GM10266 (cell line): Measurements from ENCODE around the gene MCL1.
A peak's percentile ranks its signal among the peaks of the same experiment; 100 is the strongest.

Experiments
- DNase-seq: peaks from one replicate; pipeline ENCODE4 v3.0.0; 2012; ENCODE audit errors: extremely low spot score
- TF ChIP-seq, protein P1 (sequence below): IDR thresholded peaks from 2 replicates; pipeline ENCODE4 v1.5.1; 2012; ENCODE audit warnings: mild to moderate bottlenecking, low read depth; ENCODE audit not compliant: control insufficient read depth, insufficient read depth; ENCODE audit errors: missing control alignments

Gene MCL1

DNA sequence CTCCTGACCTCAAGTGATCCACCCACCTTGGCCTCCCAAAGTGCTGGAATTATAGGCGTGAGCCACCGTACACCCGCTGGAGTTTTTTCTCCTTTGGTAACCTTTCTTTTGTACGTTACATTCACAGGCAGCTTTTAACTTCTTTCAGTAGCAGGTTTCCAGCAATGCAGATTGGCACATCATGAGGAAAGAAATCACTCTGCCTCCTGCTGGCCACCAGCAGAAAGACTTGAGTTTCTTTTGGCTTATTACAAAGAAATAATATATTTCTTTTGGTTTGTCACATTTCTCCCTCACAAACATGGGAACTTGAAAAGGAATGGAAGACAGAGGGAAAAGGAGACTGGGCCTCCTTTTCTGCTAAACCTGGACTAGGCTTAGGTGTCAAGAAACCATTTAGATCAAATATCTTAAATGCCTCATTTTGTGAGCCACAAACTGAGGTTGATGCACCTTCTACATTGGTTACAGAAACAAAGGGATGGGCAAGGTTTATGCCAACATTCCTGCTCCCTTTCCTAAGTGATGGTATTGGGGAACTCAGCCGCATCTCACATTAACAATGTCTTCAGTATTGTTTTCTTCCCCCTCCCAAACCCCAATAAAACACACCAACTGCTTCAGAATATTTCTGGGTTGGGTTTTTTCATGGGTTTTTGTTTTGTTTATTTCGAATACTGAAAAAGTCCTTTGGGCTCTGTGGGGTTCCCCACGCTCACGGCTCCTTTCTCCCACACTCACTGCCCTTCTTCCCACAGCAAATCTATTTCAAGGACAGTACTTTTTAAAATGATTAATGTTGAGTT, 42.3 kb upstream of the MCL1 start:
- TF ChIP-seq, protein P1, sequence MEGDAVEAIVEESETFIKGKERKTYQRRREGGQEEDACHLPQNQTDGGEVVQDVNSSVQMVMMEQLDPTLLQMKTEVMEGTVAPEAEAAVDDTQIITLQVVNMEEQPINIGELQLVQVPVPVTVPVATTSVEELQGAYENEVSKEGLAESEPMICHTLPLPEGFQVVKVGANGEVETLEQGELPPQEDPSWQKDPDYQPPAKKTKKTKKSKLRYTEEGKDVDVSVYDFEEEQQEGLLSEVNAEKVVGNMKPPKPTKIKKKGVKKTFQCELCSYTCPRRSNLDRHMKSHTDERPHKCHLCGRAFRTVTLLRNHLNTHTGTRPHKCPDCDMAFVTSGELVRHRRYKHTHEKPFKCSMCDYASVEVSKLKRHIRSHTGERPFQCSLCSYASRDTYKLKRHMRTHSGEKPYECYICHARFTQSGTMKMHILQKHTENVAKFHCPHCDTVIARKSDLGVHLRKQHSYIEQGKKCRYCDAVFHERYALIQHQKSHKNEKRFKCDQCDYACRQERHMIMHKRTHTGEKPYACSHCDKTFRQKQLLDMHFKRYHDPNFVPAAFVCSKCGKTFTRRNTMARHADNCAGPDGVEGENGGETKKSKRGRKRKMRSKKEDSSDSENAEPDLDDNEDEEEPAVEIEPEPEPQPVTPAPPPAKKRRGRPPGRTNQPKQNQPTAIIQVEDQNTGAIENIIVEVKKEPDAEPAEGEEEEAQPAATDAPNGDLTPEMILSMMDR = peak; percentile 65
- peak; percentile 45 for DNase-seq

DNA sequence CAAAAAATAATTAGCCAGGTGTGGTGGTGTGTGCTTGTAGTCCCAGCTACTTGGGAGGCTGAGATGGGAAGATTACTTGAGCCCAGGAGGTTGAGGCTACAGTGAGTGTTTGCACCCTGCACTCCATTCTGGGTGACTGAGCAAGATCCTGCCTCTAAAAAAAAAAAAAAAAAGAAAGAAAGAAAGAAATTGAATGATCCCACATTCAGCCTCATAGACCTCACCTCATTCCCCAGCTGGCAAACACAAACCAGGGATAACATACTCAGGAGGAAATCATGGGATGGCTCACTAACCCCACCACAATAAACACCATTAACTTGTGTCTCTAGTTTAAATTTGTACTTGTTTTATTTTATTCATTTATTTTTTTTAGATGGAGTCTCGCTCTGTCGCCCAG, 41.5 kb upstream of the MCL1 start:
- no peak for DNase-seq
- TF ChIP-seq, protein P1 = no peak

DNA sequence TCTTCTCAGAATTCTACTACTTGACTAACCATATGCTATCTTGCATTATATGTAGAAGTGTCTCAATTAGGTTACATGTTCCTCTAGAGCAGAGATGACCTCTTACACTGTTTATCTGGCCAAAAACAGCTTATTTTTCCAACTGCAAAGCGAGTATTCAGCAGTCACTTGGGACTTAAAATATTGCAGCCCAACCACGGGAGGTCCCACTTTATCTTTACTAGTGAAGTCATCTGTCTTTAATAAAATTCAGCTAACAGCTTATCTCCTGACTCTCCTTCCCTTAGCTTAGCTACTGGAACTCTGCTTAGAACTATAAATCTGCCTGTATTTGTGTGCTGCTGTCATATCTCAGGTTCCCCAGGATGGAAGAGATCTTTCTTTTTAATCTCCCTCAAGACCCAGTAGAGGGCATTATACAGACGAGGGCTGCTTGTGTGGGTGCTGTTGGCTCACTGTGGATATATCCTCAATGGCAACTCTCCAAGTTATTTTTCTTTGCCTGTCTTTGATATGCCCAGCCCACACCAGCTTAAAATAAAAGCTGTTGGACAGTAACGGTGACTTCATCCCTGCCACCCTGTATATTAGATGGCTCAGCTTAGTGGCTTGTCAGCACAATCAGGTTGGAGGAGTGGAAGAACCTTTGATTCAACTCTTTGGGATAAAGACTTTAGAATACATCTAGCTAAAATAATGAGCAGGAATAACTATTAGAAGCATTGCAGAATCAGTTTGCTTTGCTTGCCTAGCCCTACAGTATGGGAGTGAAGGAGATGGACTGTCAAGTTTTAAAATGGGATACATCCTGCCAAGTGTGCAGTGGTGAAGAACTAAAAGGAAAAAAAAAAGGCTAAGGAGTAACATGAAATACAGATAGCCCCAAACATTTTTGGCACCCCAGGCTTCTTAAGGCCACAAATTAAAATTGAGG, 40.4 kb upstream of the MCL1 start:
- TF ChIP-seq, protein P1 = no peak
- DNase-seq = no peak

DNA sequence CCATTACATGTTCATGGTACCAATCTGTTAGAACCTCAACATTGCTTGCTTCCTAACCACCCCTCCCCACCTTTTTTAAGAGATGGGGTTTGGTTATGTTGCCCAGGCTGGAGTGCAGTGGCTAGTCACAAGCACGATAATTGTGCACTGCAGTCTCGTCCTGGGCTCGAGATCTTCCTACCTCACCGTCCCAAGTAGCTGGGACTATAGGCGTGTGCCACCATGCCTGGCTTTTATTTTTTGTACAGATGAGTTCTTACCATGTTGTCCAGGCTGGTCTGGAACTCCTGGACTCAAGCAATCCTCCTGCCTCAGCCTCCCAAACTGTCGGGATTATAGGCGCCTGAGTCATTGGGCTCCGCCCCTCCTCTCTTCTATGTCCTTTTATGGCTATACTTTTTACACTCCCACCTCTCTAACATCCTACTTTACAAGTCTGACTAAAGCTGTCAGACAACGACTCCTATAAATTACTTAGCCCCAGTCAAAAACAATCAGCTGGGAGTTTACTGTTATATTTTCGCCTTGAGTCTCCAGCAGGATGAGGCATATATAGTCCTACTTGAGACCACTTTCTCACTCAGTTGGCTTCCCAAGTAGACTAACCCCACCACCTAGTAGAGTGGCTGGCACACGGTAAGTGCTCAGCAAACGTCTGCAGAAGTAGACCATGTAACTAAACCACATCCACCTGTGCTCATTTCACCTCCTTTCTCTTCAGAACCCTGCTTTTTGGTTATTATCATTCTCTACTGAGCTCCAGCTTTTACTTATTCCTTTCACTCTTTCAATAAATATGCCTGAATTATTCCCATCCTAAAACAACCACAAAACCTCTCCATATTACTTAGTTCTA, 36.2 kb upstream of the MCL1 start:
- DNase-seq = no peak
- TF ChIP-seq, protein P1 = no peak

DNA sequence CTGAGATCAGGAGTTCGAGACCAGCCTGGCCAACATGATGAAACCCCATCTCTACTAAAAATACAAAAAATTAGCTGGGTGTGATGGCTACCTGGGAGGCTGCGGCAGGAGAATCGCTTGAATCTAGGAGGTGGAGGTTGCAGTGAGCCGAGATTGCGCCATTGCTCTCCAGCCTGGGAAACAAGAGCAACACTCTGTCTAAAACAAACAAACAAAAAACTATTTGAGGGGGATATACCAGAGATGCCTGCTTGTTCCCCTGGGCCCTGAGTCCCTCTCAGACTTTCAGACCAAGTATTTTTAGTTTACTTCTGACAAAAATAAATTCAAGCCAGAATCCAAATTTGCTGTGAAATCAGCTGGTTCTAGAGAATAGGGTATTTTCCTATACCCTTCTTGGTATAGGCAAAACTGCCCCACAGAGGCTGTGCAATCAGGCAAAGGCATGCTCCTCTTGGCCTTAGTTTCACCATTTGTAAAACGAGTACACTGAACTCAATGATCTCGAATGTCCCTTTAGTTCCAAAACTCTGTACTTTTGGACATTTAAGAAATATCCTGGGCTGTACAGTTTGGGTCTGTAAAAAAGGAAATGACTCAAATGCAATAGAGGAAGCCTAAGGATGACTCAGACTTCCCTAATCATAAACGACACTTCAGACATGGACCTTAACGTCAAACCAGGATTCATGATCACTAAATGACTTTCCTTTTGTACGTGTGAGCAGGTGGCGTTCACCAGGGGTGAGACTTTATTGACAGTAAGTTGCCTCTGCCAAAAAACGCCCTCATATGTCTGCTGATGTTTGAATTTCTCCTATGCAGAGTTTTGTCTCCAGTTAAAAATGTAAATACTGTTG, 33.9 kb upstream of the MCL1 start:
- TF ChIP-seq, protein P1 = no peak
- peak; percentile 54 for DNase-seq

DNA sequence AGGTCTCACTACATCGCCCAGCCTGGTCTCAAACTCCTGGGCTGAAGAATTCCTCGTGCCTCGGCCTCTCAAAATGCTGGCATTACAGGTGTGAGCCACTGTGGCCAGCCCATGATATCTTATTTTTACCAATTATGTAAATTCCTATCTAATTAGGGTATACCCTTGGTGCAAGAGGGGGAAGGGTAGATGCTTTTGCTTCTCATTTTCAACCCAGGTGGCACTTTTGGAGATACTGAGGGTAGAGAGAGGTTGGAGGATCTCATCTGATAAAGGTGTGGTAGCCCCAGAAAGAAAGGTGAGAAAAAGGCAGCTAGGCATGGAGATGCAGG, 32.6 kb upstream of the MCL1 start:
- TF ChIP-seq, protein P1 = no peak
- no peak for DNase-seq
